ENCODE measurements around the gene B9D1. TPM values are rescaled to one million over a fixed set of nuclear protein-coding genes. Genes with fewer than 3 reads are reported as not detected.

B9D1 gene
- total and polyA plus RNA-seq, 3 donors from 2014 or later = 42.1 to 132 (median 59.9) TPM

GRCh38 chr17:19343256-19343630, 19.3 kb downstream of the B9D1 start:
- no peak for DNase-seq
- Histone ChIP-seq H3K27ac (no peak overlapping the region), H3K9me3 (no peaks in the 10 kb centered on the region), H3K4me1 (peaks cover 18% of the 10 kb centered on the region), H3K4me3 (no peak overlapping the region), H3K36me3 (ENCODE audit: low read depth, missing control alignments) (no peaks in the 10 kb centered on the region), H3K27me3 (no peaks in the 10 kb centered on the region)
- 82 to 90% methylated on average over 7 of the region's 7 CpGs for WGBS, 2 donors
- no peak for TF ChIP-seq POLR2A (IDR thresholded peaks at IDR 0.05)
- intact Hi-C loops (cut with DNase I; ENCODE audit: low total_unique reads) = no loop called here

- intact Hi-C loops (cut with DNase I; ENCODE audit: low total_unique reads) = no loop called here
- Histone ChIP-seq H3K4me3 (no peak overlapping the region), H3K9me3 (no peaks in the 10 kb centered on the region), H3K4me1 (peaks cover 18% of the 10 kb centered on the region), H3K27ac (peak overlapping the region in 1 of 2 donors; percentile 59), H3K36me3 (ENCODE audit: low read depth, missing control alignments) (no peaks in the 10 kb centered on the region), H3K27me3 (no peaks in the 10 kb centered on the region)
- TF ChIP-seq POLR2A (IDR thresholded peaks at IDR 0.05) (no peak), CTCF (IDR thresholded peaks at IDR 0.05) (no peak)
- no peak for DNase-seq
- 67 to 78% methylated on average over 3 to 7 of the region's 7 CpGs for WGBS, 2 donors
Observed at GRCh38 chr17:19342611-19343255, 19.8 kb downstream of the B9D1 start.

- TF ChIP-seq POLR2A (IDR thresholded peaks at IDR 0.05) (no peak), CTCF (IDR thresholded peaks at IDR 0.05) (no peak)
- Histone ChIP-seq H3K4me1 (peaks cover 12% of the 10 kb centered on the region), H3K27ac (peak overlapping the region in 1 of 2 donors; percentile 59), H3K36me3 (ENCODE audit: low read depth, missing control alignments) (no peaks in the 10 kb centered on the region), H3K4me3 (no peak overlapping the region), H3K9me3 (no peaks in the 10 kb centered on the region), H3K27me3 (no peaks in the 10 kb centered on the region)
- intact Hi-C loops (cut with DNase I; ENCODE audit: low total_unique reads) = no loop called here
- DNase-seq = no peak
- whole genome bisulfite sequencing, 2 donors = 68 to 71% methylated on average over 16 to 20 of the region's 20 CpGs
Observed at GRCh38 chr17:19341641-19342610, 20.6 kb downstream of the B9D1 start.

- no peak for DNase-seq
- Histone ChIP-seq H3K36me3 (ENCODE audit: low read depth, missing control alignments) (no peaks in the 10 kb centered on the region), H3K27ac (no peak overlapping the region), H3K27me3 (no peaks in the 10 kb centered on the region), H3K4me3 (no peak overlapping the region), H3K9me3 (no peaks in the 10 kb centered on the region), H3K4me1 (peaks cover 5% of the 10 kb centered on the region)
- WGBS, 2 donors = 61 to 67% methylated on average over 7 of the region's 7 CpGs
- TF ChIP-seq POLR2A (IDR thresholded peaks at IDR 0.05) (no peak), CTCF (IDR thresholded peaks at IDR 0.05) (no peak)
- intact Hi-C loops (cut with DNase I; ENCODE audit: low total_unique reads) = no loop called here
Observed at GRCh38 chr17:19341211-19341631, 21.3 kb downstream of the B9D1 start.

GRCh38 chr17:19339341-19339815, 23.1 kb downstream of the B9D1 start:
- Histone ChIP-seq H3K27ac (no peak overlapping the region), H3K36me3 (ENCODE audit: low read depth, missing control alignments) (no peaks in the 10 kb centered on the region), H3K4me3 (no peak overlapping the region), H3K4me1 (no peaks in the 10 kb centered on the region), H3K9me3 (no peaks in the 10 kb centered on the region), H3K27me3 (no peaks in the 10 kb centered on the region)
- TF ChIP-seq POLR2A (IDR thresholded peaks at IDR 0.05) (no peak), CTCF (IDR thresholded peaks at IDR 0.05) (no peak)
- DNase-seq = no peak
- WGBS, 2 donors = 62 to 67% methylated on average over 2 of the region's 2 CpGs
- intact Hi-C loops (cut with DNase I; ENCODE audit: low total_unique reads) = no loop called here

All from testis (tissue), 3 donors.